ENCODE measurements around the gene HSF5.

Gene HSF5, protein sequence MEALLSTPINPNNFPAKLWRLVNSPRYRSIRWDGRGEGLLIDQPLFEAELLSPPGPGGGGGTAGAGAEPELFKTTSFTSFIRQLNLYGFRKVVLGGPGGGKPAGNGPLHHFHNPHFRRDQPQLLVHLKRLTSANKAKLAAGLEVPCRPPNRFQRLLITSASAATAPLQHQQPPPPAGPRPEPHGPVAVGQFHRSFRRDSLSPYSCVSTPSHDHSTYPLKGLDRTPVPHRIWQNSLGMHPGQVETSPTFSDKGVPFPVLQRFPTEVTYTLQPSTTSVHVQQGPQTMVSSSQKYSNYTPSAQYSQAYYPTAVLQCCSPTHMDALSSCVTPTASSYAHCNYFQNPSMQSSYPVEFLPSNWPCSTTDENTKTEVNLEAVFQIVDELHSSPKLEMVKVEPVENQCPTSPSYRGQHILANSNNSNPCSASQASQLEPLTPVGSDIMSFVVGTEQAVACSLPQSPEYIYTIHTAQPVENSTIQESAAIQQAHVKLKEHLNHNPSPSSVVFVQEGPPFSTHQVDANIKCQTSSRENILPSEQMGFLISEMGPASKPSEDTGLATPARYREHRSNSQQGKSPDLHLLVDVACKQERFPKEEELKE

DNA sequence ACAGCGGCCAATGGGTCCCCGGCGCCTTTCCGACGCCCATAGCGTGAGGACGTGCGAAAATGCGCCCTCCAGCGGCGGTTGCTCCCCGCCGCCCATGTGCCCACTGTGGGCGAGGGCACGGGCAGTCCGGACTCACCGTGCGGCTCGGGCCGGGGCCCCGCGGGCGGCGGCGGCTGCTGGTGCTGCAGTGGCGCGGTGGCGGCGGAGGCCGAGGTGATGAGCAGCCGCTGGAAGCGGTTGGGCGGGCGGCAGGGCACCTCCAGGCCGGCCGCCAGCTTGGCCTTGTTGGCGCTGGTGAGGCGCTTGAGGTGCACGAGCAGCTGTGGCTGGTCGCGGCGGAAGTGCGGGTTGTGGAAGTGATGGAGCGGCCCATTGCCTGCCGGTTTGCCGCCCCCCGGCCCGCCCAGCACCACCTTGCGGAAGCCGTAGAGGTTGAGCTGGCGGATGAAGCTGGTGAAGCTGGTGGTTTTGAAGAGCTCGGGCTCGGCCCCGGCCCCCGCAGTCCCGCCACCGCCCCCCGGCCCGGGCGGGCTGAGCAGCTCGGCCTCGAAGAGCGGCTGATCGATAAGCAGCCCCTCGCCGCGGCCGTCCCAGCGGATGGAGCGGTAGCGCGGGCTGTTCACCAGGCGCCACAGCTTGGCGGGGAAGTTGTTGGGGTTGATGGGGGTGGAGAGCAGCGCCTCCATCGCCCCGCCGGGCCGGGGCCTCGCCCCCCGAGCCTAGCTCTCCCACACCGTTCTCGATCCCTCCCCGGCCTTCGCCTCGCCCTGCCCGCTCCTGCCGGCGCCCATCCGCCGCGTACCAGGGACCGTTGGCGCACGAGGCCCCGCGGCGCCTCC, at the start of gene HSF5:
HSF5 (minus strand) TSS at position 820 of the 839 bp plus-strand sequence; CDS start at position 686, 134 bp downstream.
- DNase-seq: peak; percentile 80

DNA sequence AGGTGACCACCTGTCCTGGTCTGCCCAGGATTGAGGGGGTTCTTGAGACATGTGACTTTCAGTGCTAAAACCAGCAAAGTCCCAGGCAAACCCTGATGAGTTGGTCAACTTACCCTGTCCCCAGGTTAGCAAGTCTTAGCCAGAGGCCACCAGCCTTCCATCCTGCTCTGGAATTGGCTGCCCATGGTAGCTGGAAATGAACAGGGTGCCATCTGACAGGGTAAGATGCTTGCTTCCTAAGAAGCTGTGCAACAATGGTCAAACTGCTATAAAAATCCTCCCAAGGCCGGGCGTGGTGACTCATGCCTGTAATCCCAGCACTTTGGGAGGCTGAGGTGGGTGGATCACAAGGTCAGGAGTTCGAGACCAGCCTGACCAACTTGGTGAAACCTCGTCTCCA, 49.1 kb upstream of the HSF5 start:
- DNase-seq: no peak

DNA sequence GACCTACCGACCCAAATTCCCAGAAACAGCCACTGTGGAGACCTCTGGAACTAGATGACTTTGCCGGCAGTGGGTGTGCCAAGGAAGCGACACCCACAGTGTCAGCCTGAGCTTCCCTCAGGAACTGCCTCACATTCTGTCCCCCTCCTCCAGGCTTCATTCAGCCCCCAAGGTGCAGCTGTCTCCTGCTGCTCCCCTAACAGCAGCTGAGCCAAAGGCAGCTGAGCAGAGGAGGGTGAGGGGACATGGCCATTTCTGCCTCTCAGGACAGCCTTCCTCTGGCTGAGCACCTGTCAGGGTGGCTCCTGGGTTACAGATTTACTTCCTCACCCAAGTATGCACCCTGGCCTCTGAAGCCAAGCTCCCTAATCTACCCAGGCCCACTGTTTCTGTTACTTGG, 48.3 kb upstream of the HSF5 start:
- no peak for DNase-seq

DNA sequence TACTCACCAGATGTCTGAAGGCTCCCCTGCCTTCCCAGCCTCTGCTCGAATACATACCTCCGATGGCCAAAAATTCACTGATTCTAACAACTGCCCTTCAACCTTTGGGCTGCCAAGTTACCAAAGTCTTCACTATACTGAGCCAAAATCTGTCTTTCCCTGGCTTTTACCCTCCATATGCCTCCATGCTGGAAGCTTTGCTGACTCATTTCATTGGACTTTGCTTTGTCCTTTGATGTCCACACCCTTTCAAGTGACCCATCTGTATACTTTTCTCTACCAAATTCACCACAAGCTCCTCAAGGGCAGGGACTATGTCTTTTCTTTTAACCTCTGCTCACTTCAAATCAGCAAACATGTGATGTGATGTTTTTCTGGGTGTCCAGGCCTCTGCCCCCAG, 47.2 kb upstream of the HSF5 start:
- no peak for DNase-seq

DNA sequence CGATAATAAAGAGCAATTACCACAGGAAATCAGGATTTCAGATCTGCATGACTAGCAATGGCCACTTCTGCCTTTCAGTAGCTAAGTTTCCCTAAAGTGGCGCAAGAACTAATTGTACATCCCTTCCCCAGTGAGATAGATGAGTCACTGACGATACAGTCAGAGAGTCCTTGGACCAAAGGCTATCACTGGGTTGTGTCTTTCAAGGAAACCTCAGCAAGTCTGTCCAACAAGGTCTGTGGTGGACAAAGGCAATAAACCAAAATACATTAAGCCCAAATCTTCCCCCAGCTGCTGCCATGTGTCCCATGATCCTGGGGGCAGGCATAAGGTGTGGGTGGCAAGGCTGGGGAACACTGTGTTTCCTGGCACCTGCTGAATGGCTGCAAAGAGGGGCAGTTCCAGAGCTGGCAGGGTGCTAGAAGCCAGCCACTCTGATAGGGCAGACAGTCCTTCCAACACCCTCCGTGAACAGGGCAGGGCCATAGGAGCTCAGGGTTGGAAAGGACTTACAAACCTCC, 46.8 kb upstream of the HSF5 start:
- DNase-seq: no peak

DNA sequence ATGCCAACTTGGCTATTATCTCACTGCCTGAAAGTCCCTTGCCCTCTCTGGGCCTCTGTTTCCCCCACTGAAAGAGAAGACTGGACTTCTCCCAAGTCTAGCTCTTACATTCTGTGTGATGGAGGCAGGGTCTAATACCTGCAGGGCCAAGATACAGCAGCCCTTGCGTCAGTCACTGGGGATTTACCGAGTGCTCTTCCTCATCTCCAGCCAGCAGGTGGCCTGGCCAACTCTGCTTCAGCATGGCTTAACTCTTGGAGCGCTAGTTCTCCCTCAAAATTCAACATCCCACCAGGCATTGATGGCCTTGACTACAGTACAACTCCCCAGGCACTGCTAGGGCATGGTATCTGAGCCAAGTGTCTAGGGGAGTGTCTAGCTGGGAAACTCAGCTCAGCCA, 46.1 kb upstream of the HSF5 start:
- DNase-seq: no peak

DNA sequence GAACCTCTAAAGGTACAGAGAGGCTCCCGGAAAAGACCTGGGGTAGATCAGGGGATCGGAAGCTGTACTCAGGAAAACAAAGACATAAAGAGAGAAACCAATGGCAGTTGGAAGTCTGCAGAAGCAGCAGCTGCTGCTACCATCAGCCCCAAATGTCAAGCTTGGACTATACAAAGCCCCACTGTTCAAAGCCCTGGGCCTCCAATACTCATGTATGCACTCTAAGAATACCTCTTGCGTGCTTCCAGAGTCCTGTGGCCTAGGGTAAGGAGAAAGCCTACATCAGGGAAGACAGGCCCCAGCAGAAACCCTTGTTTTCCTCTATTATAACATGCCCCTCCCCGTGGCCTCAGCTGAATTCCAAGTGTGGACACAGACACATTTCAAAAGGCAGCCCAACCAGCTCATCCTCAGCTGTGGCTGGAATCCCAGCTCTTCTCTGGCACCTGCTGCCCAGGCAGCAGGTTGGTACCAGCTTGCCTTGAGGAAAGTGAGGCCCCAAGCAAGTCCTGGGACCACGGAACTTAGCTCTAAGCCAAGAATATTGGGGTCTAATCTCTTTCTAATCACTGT, 45.5 kb upstream of the HSF5 start:
- DNase-seq: no peak

DNA sequence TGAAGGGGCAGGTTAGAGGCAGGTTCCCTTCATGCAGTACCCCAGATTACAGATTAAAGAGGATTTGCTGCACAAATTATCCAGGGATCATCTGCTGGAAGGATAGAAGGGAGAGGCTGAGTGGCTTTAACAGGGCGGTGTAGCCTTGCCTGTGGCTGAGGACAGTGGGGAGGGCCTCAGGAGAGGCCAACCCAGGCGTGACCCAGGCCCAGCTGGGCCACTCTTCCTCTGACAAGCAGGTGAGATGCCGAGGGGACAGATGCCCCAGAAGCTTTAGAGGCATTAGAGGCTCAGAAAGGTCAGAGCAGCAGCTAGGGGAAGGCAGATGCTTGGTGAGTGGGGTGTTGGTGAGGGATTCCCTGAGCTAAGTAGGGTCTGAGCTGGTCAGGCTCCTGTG, 44.3 kb upstream of the HSF5 start:
- no peak for DNase-seq

DNA sequence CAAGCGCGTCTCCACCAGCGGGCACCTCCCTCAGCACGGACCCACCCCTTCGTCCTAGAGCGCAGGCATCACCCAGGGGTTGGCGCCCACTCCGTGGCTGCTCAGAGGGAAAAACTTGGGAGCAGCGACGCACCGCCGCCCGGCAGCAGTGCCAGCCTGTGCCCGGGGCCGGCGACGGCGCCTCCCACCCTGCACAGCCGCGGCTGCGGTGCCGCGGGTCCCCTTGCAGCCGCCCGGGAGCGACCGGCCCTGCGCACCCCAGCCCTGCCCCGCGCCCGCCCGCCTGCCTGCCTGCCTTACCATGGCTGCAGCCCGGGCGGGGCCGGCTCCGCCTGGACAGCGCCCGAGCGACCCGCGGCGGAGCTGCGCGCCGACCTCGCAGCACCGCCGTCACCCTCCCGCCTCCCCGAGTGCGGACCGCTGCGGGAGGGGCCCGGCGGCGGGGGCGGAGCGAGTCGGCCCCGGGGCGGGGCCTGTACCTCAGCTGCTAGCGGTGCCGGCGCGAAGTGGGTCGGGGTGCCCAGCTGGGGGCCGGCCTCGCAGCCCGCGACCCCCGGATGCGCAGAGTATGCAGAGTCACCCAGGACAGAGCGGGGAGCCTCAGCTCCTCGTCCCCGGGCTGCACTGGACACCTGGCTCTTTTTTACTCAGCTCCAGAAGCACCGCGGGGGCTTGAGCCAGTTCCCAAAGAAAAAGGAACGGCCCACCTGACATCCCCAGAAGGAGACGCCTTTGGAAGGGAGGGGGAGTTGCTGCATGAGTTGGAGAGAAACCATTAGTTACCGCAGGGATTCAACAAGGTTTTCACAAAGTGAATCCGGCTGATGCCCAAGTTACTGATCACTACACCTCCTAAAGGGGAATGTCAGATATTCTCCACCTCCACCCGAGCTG, 43.7 kb upstream of the HSF5 start:
- DNase-seq: peak; percentile 70

DNA sequence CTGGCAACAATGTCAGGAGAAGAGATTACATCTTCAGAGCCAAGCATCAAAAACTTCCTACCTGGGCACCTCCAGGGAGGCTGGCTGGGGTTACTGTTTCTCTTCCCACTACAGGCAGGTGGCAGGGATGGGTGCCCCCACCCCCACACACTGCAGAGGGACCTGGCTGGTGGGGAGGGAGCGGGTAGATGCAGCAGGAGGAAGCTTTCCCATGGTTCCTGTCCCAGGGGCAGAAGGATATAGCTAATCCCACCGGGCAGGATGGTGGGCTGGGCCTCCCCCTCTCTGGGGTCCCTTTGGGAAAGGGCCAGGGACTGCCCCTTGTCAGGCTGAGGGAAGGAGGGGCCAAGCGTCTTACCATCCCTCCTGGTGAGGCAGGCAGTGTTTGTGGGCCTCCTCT, 42.9 kb upstream of the HSF5 start:
- DNase-seq: no peak

DNA sequence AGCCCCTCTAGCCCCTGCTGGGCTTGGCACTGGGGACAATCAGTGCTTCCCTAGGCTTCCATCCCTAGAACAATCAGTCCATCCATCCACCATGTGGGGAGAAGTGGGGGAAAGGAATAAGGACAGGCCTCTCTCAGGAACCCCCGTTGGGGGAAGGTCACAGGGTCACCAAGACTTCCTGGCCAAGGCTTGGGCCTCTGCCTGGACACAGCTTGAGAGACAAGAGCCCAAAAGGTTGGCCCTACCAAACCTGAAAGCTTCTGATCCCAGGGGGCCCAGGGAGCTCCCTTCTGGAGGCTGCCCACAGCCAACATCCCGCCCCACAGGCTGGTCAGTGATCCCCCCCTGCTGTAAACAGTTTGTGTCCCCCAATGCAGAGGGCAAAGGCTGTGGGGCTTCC, 42.4 kb upstream of the HSF5 start:
- DNase-seq: no peak

DNA sequence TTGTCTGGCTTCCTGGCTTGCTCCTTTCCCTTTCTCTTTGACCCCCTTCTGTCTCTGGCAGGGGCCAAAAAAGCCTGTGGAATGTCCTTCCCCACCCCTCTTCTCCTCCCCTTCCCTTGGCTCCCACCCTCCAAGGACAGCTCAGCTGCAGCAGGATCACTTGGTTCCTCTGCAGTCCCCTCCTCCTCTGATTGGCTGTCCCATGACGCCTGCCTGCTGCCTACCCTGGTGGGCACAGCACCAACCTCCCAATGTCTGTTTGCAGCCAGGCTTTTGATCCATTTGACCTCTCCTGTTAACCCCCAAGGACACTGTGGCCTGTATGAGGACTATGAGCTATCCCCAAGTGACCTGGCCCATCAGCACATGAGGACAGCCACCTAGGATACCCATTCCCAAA, 41.1 kb upstream of the HSF5 start:
- DNase-seq: no peak

DNA sequence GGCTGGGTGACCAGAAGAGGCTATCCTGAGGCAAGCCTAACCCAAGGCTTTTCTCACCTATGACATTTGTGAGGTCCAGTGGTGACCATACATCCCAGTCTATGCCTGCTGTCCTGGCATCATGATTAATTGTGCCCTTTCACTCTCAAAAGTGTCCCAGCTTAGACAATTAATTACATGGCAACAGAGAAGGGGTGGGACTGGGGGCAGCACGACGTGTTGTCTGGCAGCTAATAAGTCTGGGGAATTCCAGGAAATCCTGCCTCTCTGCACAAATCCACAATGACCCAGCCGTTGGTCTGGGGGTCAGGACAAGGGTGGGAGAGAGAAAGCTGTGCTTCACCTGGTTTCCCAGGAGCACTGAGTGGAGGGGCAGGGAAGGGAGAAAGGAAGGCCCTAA, 40.2 kb upstream of the HSF5 start:
- no peak for DNase-seq

DNA sequence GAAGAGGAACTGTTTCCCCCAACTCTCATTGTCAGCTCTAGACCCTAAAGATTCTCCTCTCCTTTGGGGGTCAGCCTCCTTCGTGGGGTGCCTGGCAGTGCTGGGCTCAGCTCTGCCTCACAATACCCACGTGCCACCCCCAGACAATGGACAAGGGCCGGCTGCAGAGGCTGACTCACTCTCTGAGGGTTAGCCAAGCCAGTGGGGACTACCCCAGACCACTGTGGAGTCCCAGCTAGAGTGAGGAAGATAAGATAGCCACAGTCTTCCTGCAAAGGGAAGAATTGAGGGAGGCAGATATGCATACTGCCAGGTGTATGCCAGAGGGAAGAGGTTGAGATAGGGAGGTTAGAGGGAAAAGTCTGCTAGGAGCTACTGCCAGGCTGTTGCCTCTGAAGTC, 39.7 kb upstream of the HSF5 start:
- no peak for DNase-seq

DNA sequence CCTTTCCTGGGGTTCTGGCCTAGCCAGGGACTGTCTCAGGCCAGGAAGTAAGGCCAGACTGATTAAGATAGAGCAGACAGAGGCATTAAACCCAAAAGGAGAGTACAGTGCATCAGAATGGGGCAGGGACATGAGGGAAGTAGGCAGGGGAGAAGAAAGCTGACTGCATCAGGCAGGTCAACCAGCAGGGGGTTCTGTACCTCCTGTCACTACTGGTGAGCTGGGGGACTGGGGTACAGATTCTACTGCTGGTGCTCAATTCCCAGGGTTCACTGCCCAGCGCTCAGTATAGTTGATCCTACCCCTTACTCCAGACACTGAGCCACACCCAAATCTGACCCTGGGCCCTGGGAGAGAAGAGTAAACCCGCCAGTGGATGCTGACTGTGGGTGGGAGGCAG, 39.1 kb upstream of the HSF5 start:
- no peak for DNase-seq

DNA sequence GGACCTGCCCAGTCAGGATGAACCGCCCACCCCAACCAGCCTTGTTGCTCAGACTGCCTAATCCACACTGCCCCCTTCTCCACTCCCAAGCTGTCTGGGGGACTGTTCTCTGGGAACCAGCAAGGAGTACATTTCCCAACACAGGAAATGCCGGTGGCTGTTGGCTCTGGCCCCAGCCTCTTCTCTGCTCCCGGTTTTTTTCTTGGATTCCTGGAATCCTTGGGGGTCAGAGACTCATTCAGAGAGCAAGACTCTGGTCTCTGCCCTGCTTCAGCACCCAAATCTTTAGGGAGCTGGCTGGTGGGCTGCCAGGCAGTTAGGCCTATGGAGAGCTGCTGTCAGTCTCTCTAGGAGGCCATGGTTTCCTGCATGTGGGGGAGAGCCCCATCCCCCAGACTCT, 37.0 kb upstream of the HSF5 start:
- DNase-seq: no peak

DNA sequence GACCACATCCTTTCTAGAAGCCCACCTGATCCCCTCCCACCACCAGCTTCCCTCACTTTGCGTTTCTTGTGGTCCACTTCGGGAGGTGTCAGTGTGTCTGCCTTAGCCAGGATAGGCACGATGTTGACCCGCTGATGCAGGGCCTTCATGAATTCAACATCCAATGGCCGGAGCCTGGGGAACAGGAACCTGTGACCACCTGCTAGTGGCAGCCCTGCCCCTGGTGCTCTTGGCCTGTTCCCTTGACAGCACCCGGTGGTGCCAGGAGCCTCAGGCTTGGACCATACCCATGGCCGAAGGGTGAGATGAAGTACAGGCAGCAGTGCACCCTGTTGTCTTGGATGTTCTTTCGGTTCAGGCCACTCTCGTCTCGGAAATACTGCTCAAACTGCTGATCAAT, 33.5 kb upstream of the HSF5 start:
- DNase-seq: no peak

DNA sequence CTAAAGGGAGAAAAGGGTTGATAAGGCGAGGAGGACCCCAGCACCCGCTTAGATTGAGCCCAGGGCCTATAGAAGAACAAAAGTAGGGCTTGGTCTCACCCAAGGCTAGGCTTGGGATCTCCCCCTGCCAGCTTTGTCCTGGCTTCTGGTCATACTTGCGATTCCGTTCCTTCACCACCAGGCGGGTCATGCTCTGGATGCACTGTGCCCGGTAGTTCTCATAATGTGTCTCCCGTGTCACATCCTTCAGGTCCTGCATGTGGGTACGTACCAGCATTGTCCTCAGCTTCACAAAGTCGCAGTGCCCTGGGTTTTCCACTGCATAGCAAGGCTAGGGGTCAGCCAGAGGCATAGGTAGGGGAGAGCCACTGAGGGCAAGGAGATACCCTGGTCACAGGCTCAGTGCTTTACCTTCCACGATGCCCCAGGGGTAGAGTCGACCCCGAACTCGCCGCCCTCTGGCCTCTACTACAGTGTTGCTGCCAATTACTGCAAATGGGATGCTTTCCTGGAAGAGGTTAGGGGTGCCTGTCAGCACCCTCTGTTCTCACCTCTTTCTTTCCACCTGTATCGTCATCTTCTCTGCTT, 32.7 kb upstream of the HSF5 start:
- DNase-seq: no peak

DNA sequence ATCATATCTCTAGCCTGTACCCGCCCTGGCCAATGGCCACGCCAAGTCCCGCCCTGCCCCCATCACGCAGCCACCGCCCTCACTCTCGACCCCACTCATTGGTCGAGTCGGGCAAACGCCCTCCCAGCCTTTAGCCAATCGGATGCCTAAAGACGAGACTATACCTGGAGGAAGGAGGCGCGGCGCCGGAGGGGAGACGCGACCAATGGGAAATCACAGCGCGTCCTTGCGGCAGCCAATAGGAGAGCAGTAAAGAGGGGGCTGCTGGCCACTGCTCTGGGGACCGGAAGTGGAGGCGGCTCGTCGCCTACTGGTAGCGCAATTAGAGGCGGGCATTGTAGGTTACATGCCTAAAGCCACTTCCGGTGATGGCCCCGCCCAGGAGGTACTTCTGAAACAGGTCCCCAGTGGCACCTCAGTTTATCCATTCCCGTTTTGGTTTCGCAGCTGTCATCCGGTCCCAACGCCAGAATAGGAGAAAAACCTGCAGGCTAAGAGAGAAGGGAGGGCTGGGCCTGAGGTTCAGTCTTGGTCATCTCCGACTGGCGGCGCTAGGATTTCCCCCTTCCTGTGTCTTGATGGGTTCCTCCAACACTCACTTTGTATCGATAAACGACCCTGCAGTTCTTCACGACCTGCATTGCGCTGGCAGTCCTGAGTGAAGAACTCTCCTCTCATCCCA, 29.9 kb upstream of the HSF5 start:
- DNase-seq: peak; percentile 97

DNA sequence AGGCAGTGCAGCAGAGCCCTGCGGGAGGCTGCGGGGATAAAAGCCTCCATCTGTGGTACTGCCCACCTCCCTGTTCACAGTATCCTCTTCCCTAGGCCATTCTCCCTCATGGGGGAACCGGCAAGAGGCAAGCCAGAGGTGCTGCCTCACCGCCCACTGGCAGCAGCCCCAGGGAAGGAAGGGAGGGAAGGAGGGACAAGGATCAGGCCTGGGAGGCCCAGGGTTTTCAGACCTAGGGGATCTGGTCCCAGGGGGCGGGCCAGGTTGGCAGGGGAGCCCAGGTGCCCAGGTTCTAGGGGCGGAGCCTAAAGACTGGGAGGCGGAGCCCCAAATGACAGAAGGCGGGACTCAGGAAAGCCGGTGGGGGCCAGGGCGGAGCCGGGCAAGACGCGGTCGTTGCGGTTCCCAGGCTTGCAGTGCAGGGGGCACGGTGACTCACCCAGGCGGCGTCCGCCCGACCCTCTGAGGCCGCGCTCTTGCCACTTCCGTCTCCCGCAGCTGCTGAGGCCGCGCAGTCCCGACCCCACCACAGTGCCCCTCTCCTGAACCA, 29.2 kb upstream of the HSF5 start:
- no peak for DNase-seq
